Lower lobe of right lung (tissue), 2 donors: ENCODE data around the gene MAP9. TPM values are rescaled to one million over a fixed set of nuclear protein-coding genes. Genes with fewer than 3 reads are reported as not detected.

ENCODE experiments used
- ATAC-seq, 2 donors: fragments of 200-7000 bp; cut with Tn5 transposase; one replicate each; pipeline ENCODE4 v1.9.1; 2020 to 2022; ENCODE audit warnings: mild to moderate bottlenecking in 2 of 2, moderate library complexity in 2 of 2
- DNase-seq: peaks from one replicate; pipeline ENCODE4 v3.0.0-alpha.2; 2020
- H3K27ac ChIP-seq: fragments of 200-600 bp; one replicate; pipeline ENCODE4 v1.8.0; 2022
- H3K27me3 ChIP-seq: fragments of 200-600 bp; one replicate; pipeline ENCODE4 v1.8.0; 2022; ENCODE audit warnings: low read depth
- H3K36me3 ChIP-seq: fragments of 200-600 bp; one replicate; pipeline ENCODE4 v1.8.0; 2022; ENCODE audit warnings: mild to moderate bottlenecking
- H3K4me1 ChIP-seq: fragments of 200-600 bp; one replicate; pipeline ENCODE4 v1.8.0; 2022
- H3K4me3 ChIP-seq: fragments of 200-600 bp; one replicate; pipeline ENCODE4 v1.8.0; 2022; ENCODE audit warnings: mild to moderate bottlenecking
- H3K9me3 ChIP-seq: fragments of 200-600 bp; one replicate; pipeline ENCODE4 v1.8.0; 2022
- intact Hi-C: fragments of 100-400 bp; cut with DNase I; formaldehyde crosslinking; loops from one replicate; pipeline ENCODE4 v1.11.0; 2022
- total RNA-seq: library from RNA; stranded (reverse); fragmentation: NEBNext Ultra II Directional; extraction: Animal tissue kit (Norgen Biotek cat#: 25700); gene quantifications from one replicate; pipeline ENCODE4 v1.2.1, GENCODE V29; 2021
- TF ChIP-seq, protein P1 (sequence below): fragments of 200-600 bp; IDR thresholded peaks from one replicate; pipeline ENCODE4 v1.8.0; 2022; ENCODE audit warnings: antibody characterized with exemption, mild to moderate bottlenecking
- donor health status: DM: no; HTN: yes; CAD: no; lungs with severe emphysema.

MAP9 gene
- total RNA-seq, 1 donor from 2014 or later, result 14.7 TPM

DNA sequence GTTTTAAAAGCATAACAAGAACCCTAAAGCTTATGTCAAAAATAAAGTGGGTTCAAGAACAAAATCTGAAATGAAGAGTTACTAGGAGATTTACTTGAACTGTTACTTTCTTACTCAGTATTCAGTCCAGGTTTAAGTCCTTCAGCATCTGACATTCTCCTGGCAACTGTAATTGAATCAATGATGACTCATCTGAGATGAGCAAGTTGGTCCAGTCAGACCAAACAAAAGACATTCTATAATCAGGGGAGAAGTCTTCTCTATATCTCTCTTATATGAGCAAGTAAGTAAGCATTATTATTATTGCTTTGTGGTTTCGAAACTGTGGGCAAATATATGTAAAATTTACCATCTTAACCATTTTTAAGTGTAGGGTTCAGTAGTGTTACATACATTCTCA, 34.6 kb downstream of the MAP9 start:
- Histone ChIP-seq H3K4me3 (no peak overlapping the region), H3K36me3 (no peaks in the 10 kb centered on the region), H3K4me1 (no peaks in the 10 kb centered on the region), H3K9me3 (no peaks in the 10 kb centered on the region), H3K27ac (no peak overlapping the region), H3K27me3 (no peaks in the 10 kb centered on the region)
- intact Hi-C loops, result no loop called here
- ATAC-seq (no peak), DNase-seq (no peak)
- TF ChIP-seq, protein P1, sequence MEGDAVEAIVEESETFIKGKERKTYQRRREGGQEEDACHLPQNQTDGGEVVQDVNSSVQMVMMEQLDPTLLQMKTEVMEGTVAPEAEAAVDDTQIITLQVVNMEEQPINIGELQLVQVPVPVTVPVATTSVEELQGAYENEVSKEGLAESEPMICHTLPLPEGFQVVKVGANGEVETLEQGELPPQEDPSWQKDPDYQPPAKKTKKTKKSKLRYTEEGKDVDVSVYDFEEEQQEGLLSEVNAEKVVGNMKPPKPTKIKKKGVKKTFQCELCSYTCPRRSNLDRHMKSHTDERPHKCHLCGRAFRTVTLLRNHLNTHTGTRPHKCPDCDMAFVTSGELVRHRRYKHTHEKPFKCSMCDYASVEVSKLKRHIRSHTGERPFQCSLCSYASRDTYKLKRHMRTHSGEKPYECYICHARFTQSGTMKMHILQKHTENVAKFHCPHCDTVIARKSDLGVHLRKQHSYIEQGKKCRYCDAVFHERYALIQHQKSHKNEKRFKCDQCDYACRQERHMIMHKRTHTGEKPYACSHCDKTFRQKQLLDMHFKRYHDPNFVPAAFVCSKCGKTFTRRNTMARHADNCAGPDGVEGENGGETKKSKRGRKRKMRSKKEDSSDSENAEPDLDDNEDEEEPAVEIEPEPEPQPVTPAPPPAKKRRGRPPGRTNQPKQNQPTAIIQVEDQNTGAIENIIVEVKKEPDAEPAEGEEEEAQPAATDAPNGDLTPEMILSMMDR, result no peak

DNA sequence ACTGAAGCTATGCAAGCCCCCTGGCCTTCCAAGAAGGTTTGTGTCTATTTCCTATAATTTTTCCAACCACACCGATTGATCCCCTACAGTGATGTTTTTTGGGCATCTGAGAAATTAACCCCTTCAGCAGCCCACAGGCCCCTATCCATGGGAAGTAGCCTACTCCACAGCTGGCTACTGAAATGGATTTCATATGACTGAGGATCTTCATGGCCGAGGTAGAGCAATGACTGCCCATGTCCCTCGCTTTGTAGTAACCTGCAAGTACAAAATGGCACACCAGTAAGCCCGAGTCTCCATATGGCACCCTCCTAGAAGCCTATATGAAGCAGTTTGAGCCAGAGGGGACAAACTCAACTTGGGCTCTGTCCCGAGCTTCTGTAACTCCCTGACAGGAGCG, 36.8 kb downstream of the MAP9 start:
- Histone ChIP-seq H3K4me3 (no peak overlapping the region), H3K9me3 (no peaks in the 10 kb centered on the region), H3K4me1 (no peaks in the 10 kb centered on the region), H3K27ac (no peak overlapping the region), H3K36me3 (no peaks in the 10 kb centered on the region), H3K27me3 (no peaks in the 10 kb centered on the region)
- TF ChIP-seq, protein P1, result no peak
- DNase-seq (no peak), ATAC-seq (no peak)
- intact Hi-C loops, result no loop called here

DNA sequence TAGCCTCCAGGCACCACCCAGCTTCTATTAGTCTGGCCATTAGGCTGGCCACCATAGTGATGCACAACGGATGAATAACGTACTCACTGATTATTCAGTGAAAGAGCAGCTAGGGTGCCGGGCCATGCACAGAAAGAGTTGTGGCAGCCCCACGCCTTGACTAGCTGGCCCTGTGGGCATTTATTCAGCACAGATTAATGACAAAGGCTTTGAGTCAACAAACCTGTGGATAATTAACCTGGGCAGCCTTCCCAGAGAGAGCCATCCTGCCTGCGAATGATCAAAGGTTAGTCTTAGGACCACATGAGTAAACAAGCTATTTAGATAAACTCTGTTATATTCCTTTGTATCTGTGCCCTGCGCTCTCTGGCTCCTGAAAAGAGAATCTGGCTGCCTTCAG, 37.2 kb downstream of the MAP9 start:
- intact Hi-C loops, result no loop called here
- H3K9me3 ChIP-seq, result no peaks in the 10 kb centered on the region

DNA sequence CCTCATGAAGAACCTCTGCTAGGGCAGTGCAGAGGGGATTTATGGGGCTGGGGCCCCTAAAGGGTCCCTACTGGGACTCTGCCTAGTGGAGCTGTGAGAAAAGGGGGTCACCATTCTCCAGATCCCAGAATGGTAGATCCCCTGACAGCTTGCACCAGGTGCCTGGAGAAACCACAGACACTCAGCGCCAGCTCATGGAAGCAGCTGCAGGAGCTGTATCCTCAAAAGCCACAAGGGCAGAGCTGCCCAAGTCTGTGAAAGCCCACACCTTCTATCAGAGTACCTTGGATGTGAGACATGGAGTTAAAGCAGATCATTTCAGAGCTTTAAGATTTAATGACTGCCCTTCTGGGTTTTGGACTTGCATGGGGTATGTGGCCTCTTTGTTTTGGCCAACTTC, 38.6 kb downstream of the MAP9 start:
- ATAC-seq (no peak), DNase-seq (no peak)
- H3K4me3 ChIP-seq, result no peak overlapping the region
- H3K4me1 ChIP-seq, result no peaks in the 10 kb centered on the region
- TF ChIP-seq, protein P1, result no peak
- no peaks in the 10 kb centered on the region for H3K27me3 ChIP-seq
- H3K27ac ChIP-seq, result no peak overlapping the region
- no peaks in the 10 kb centered on the region for H3K9me3 ChIP-seq
- H3K36me3 ChIP-seq, result no peaks in the 10 kb centered on the region
- intact Hi-C loops, result no loop called here

More for the DNA sequence above, 37.2 kb downstream of the MAP9 start:
- no peak overlapping the region for H3K27ac ChIP-seq
- ATAC-seq (no peak), DNase-seq (no peak)
- no peaks in the 10 kb centered on the region for H3K4me1 ChIP-seq
- H3K36me3 ChIP-seq, result no peaks in the 10 kb centered on the region
- TF ChIP-seq, protein P1, result no peak
- H3K27me3 ChIP-seq, result no peaks in the 10 kb centered on the region
- H3K4me3 ChIP-seq, result no peak overlapping the region

DNA sequence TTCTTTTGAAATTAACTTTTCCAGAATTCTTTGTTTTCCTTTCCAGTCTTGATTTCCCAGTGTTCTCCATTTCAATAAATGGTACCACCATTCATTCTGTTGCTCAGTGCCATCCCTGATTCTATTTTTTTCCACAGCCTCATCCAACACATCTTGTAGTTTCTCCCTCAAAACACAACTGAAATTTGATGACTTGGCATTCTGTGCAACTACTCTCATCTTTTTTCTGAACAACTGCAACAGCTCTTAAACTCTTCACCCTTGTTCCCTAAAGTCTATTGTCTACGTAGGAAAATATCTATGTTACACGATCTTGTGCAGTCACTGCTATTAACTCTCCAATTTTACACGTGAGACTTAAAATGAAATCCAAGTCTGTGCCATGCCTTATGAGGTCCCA, 40.5 kb downstream of the MAP9 start:
- no peak overlapping the region for H3K27ac ChIP-seq
- DNase-seq (no peak), ATAC-seq (no peak)
- TF ChIP-seq, protein P1, result no peak
- H3K27me3 ChIP-seq, result no peaks in the 10 kb centered on the region
- no peaks in the 10 kb centered on the region for H3K36me3 ChIP-seq
- no peak overlapping the region for H3K4me3 ChIP-seq
- no peaks in the 10 kb centered on the region for H3K4me1 ChIP-seq
- no peaks in the 10 kb centered on the region for H3K9me3 ChIP-seq
- intact Hi-C loops, result no loop called here

DNA sequence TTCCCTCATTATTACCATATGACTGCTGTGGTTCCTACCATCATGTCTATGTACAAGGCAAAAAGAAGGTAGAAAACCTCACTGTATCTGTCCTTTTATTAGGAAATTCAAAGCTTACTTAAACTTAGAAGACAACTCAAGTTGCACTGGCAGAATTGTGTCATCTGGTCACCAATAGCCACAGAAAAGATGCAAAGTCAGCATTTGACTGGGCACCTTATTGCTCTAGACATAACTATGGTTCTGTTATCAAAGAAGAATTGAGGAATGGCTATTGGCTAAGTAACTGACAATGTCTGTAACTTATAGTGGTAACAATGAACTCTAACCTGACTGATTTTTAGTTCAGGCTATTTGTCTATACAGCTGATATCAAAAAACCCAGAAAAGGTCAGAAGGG, 45.3 kb downstream of the MAP9 start:
- ATAC-seq, result no peak
- TF ChIP-seq, protein P1, result no peak
- intact Hi-C loops, result no loop called here
- H3K9me3 ChIP-seq, result no peaks in the 10 kb centered on the region
- H3K4me1 ChIP-seq, result no peaks in the 10 kb centered on the region
- no peak for DNase-seq
- H3K27me3 ChIP-seq, result no peaks in the 10 kb centered on the region
- H3K36me3 ChIP-seq, result no peaks in the 10 kb centered on the region
- H3K27ac ChIP-seq, result no peak overlapping the region
- no peak overlapping the region for H3K4me3 ChIP-seq
